ENCODE data around the gene AJAP1. TPM values are rescaled to one million over a fixed set of nuclear protein-coding genes. Genes with fewer than 3 reads are reported as not detected.

The AJAP1 gene
- total RNA-seq, 1 experiment from 2014 or later = not detected

GRCh38 chr1:4801192-4801924, 146.9 kb downstream of the AJAP1 start:
- CTCF ChIA-PET = no interaction called here

More at GRCh38 chr1:4801192-4801924, 146.9 kb downstream of the AJAP1 start:
- ChIA-PET POLR2A (no interaction called here), RAD21 (ENCODE audit: low non-redundant PET in 1 of 2, low total read pairs in 2 of 2, uncharacterized antibody in 2 of 2, unreplicated experiment in 2 of 2) (no interaction called here)
- Histone ChIP-seq H3K9me3 (ENCODE audit: control insufficient read depth in 1 of 2, insufficient read depth in 1 of 2, low read depth in 1 of 2, low read length in 2 of 2) (no peaks in the 10 kb centered on the region; a peak in 2 of 4 replicates), H3K4me3 (replicated peaks in 1 of 2; ENCODE audit: low read depth in 1 of 2, low read length in 2 of 2) (no peak overlapping the region), H3K4me1 (ENCODE audit: control insufficient read depth in 1 of 2, insufficient read depth in 2 of 2, low read length in 2 of 2) (no peaks in the 10 kb centered on the region), H3K27ac (ENCODE audit: low read depth, low read length) (no peak overlapping the region), H3K4me2 (ENCODE audit: low read length) (no peak overlapping the region), H3K36me3 (ENCODE audit: control insufficient read depth in 1 of 2, insufficient read depth in 2 of 2, low read length in 2 of 2) (no peaks in the 10 kb centered on the region), H3K9me2 (ENCODE audit: insufficient read depth) (no peaks in the 10 kb centered on the region), H3K9ac (ENCODE audit: low read length) (no peak overlapping the region), H2AFZ (ENCODE audit: low read depth, low read length, poor library complexity, severe bottlenecking) (no peak overlapping the region), H3K79me2 (ENCODE audit: insufficient read depth, low read length) (no peaks in the 10 kb centered on the region), H3K27me3 (ENCODE audit: insufficient read depth, low read length) (no peaks in the 10 kb centered on the region), H4K20me1 (ENCODE audit: insufficient read depth) (no peaks in the 10 kb centered on the region)
- DNase-seq (ENCODE audit: low read depth, low spot score) = no peak
- no TSS peak for BruUV-seq (replicated peaks)
- TF ChIP-seq POLR2A (IDR thresholded peaks at IDR 0.05; ENCODE audit: borderline replicate concordance, extremely low read depth, insufficient read depth, insufficient read length) (no peak), ELF1 (IDR thresholded peaks at IDR 0.05; ENCODE audit: borderline replicate concordance, low read depth) (no peak), RAD21 (IDR thresholded peaks at IDR 0.05; ENCODE audit: low read depth) (no peak), MAX (IDR thresholded peaks at IDR 0.05) (no peak), ZFX (IDR thresholded peaks at IDR 0.05) (no peak), EGR1 (IDR thresholded peaks at IDR 0.05; ENCODE audit: low read depth) (no peak), CEBPB (IDR thresholded peaks at IDR 0.05; ENCODE audit: low read depth) (no peak), REST (IDR thresholded peaks at IDR 0.05; ENCODE audit: low read depth) (no peak), CTCF (IDR thresholded peaks at IDR 0.05 in 2 of 3, conservative IDR thresholded peaks at IDR 0.05 in 1 of 3; ENCODE audit: borderline replicate concordance in 1 of 3, insufficient read depth in 1 of 3, low read depth in 2 of 3, low read length in 2 of 3) (no peak), POLR2AphosphoS5 (IDR thresholded peaks at IDR 0.05; ENCODE audit: low read depth, low read length) (no peak), YY1 (IDR thresholded peaks at IDR 0.05; ENCODE audit: extremely low read depth, insufficient replicate concordance, low read depth, low read length) (no peak), JUND (IDR thresholded peaks at IDR 0.05) (no peak), CBX3 (IDR thresholded peaks at IDR 0.05; ENCODE audit: low read depth) (no peak), TCF7L2 (IDR thresholded peaks at IDR 0.05; ENCODE audit: borderline replicate concordance, extremely low read depth, insufficient read depth, insufficient read length) (no peak), FOSL1 (IDR thresholded peaks at IDR 0.05; ENCODE audit: low read depth) (no peak), SRF (IDR thresholded peaks at IDR 0.05; ENCODE audit: low read depth) (no peak)
- ATAC-seq = no peak
- intact Hi-C loops (cut with micrococcal nuclease) = no loop called here

Data from HCT116 (cell line).